Gastrocnemius medialis (tissue), 4 donors: ENCODE results near the gene ANKRD39. TPM values are rescaled to one million over a fixed set of nuclear protein-coding genes. Genes with fewer than 3 reads are reported as not detected.
A peak's percentile ranks its signal among the peaks of the same experiment; 100 is the strongest.

Experiments
- ATAC-seq, 2 donors: fragments of 150-250 bp; one replicate each; pipeline ENCODE4 v1.9.1; 2016
- DNase-seq, 2 donors: peaks; one replicate each; pipeline ENCODE4 v3.0.0-alpha.2; 2019
- H3K27ac ChIP-seq, 4 donors: fragments of 200-600 bp; sonication (generic); 1 replicate in 1 of 4; 2 replicates in 3 of 4; pipeline ENCODE4 v1.5.1; 2016 to 2018; ENCODE audit warnings: mild to moderate bottlenecking in 2 of 4, moderate library complexity in 1 of 4
- H3K27me3 ChIP-seq, 3 donors: fragments of 200-600 bp; sonication (generic) in 2 of 3; 1 replicate in 1 of 3; 2 replicates in 2 of 3; pipeline versions ENCODE4 v1.5.1 to v1.6.0; 2016 to 2019; ENCODE audit warnings: mild to moderate bottlenecking in 1 of 3, moderate library complexity in 1 of 3
- H3K36me3 ChIP-seq, 2 donors: fragments of 200-600 bp; sonication (generic) in 1 of 2; one replicate each; pipeline ENCODE4 v1.5.1; 2017 to 2018
- H3K4me1 ChIP-seq, 2 donors: fragments of 200-600 bp; sonication (generic) in 1 of 2; one replicate each; pipeline ENCODE4 v1.5.1; 2016 to 2017; ENCODE audit warnings: mild to moderate bottlenecking in 2 of 2
- H3K4me3 ChIP-seq, 4 donors: fragments of 200-600 bp; sonication (generic) in 3 of 4; 1 replicate in 1 of 4; 2 replicates in 3 of 4; pipeline ENCODE4 v1.5.1; 2016 to 2019; ENCODE audit warnings: mild to moderate bottlenecking in 2 of 4
- H3K9me3 ChIP-seq, 3 donors: fragments of 200-600 bp; sonication (generic) in 2 of 3; 1 replicate in 1 of 3; 2 replicates in 2 of 3; pipeline ENCODE4 v1.5.1; 2016 to 2019
- POLR2A ChIP-seq, 2 donors: fragments of 450-650 bp; IDR thresholded peaks; one replicate each; pipeline ENCODE4 v1.6.1; 2017; ENCODE audit warnings: antibody characterized with exemption in 2 of 2, mild to moderate bottlenecking in 2 of 2, moderate library complexity in 2 of 2
- in situ Hi-C, 4 donors: fragments of 200-750 bp; cut with MboI; loops; one replicate each; pipeline versions ENCODE4 v1.15.0 to v1.8.0; 2017; ENCODE audit warnings: low sequenced_read_pairs in 4 of 4
- intact Hi-C: fragments of 100-400 bp; cut with DNase I; formaldehyde crosslinking; loops from one replicate; pipeline ENCODE4 v1.15.1; 2023; ENCODE audit warnings: low total_unique reads
- total RNA-seq, 4 donors: library from RNA; depleted of rRNA; stranded (reverse); fragments of >200 nt; gene quantifications; one replicate each; pipeline versions ENCODE4 v1.1.0 to v1.2.3, GENCODE V29; 2016
- TF ChIP-seq, protein P1 (sequence below), 5 experiments: fragments of 450-650 bp in 3 of 5; fragments of 200-600 bp in 2 of 5; sonication (generic) in 2 of 5; IDR thresholded peaks in 4 of 5; conservative IDR thresholded peaks in 1 of 5; 1 replicate in 4 of 5; 2 replicates in 1 of 5; pipeline ENCODE4 v1.5.1; 2016 to 2019; ENCODE audit warnings: antibody characterized with exemption in 5 of 5, mild to moderate bottlenecking in 3 of 5, moderate library complexity in 3 of 5

ANKRD39 gene
- total RNA-seq, 4 donors from 2014 or later = 25.8 to 50.6 (median 43.8) TPM

DNA sequence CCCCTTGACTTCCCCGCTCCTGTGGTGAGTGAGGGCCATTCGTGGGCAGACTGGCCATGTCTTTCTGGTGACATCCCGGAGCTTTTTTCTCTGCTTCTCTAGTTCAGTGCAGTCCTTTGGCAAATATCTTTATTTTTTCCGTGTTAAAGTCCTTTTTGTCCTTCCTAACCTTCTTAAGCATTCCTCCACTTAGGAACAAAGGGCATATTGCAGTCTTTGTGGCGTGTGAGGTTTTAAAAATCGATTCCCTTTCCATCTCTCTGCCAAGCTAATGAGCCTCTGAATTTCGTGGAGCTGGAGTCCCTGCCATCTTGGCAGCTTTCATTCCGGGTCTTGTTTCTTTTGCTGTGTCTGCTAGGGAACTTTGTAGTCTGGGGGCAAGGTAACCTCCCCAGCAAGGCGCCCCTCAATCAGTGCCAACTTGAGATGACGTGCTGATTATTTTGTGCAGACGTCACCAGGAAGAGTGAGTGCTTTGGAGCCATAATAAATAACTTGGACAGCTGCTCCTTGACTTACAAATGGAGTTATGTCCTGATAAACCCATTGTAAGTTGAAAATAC, 36.6 kb downstream of the ANKRD39 start:
- H3K4me3 ChIP-seq = no peak overlapping the region
- no peaks in the 10 kb centered on the region for H3K27me3 ChIP-seq
- peaks cover 44 to 74% of the 10 kb centered on the region in 2 donors for H3K4me1 ChIP-seq
- peaks cover 0 to 14% of the 10 kb centered on the region in 2 donors for H3K36me3 ChIP-seq
- H3K9me3 ChIP-seq = no peaks in the 10 kb centered on the region
- ATAC-seq = no peak
- TF ChIP-seq, protein P1, sequence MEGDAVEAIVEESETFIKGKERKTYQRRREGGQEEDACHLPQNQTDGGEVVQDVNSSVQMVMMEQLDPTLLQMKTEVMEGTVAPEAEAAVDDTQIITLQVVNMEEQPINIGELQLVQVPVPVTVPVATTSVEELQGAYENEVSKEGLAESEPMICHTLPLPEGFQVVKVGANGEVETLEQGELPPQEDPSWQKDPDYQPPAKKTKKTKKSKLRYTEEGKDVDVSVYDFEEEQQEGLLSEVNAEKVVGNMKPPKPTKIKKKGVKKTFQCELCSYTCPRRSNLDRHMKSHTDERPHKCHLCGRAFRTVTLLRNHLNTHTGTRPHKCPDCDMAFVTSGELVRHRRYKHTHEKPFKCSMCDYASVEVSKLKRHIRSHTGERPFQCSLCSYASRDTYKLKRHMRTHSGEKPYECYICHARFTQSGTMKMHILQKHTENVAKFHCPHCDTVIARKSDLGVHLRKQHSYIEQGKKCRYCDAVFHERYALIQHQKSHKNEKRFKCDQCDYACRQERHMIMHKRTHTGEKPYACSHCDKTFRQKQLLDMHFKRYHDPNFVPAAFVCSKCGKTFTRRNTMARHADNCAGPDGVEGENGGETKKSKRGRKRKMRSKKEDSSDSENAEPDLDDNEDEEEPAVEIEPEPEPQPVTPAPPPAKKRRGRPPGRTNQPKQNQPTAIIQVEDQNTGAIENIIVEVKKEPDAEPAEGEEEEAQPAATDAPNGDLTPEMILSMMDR (IDR thresholded peaks at IDR 0.05 in 4 of 5, conservative IDR thresholded peaks at IDR 0.05 in 1 of 5) = no peak
- no peak for TF ChIP-seq POLR2A (IDR thresholded peaks at IDR 0.05)
- no peak for DNase-seq
- peak overlapping the region in 2 of 4 donors; percentile 16 to 17 for H3K27ac ChIP-seq
- in situ Hi-C loops = no loop called here
- intact Hi-C loops = no loop called here

DNA sequence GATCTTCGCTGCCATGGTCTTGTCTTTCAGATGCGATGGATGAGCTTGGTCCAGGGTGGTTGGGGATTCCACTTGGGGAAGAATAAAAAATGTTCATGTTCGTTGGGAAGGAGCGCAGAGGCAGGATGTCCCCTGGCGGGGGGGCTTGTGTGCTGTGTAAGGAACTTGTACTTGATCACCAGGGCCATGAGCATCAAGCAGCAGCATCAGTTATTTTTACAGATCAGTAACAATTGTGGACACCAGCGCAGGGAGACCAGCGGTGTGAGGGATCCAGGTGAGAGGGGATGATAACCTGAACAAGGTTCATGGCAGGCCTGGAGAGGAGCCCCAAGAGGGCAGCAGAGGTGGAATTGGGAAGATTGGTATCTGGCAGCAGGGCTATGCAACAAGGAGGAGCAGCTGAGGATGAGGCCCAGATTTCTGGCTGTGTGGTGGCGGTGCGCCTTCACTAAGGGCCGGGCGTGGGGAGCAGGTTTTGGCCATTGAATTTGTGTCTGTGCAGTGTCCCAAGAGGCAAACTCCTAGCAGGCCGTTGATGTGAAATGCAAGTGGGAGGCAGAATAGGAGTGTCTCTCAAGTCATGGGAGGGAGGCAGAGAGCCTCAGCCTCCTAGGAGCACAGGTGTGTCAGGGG, 37.8 kb downstream of the ANKRD39 start:
- peaks cover 46 to 76% of the 10 kb centered on the region in 2 donors for H3K4me1 ChIP-seq

DNA sequence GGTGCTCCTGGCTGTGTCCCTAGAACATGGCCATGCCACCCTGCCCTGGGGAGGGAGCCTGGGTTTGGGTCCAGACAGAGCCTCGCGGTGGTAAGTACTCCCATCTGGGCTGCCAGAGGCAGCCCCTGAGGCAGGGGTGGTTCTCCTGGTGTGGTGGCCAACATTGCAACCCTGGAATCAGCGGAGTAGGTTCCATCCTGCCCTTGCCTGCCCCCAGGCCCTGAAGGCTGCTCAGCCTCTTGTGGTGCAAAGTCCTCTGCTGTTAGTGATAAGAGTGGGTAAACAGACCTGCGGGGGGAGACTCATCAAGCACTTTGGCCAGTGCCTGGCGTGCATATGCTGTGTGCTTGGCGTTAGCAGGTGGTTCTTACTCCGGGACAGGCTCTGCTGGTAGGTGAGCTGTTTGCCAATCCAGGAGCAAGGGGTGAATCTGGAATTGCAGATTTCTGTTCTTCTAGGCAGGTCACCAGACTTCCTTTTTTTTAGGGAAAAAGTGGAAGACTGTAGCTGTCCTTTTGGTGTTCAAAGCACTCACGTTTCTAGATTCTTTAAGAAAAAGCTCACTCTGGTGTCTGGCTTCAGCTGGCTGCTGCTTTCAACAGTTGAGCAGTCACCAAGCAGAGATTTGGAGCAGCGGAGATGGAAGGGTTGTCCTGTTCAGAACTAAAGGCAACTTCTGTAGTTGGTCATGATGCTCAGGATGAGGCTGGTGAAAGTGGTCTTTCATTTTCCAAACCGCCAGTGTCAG, 38.5 kb downstream of the ANKRD39 start:
- Histone ChIP-seq H3K27me3 (no peaks in the 10 kb centered on the region), H3K9me3 (no peaks in the 10 kb centered on the region), H3K27ac (peak overlapping the region in 1 of 4 donors; percentile 28), H3K4me1 (peaks cover 48 to 71% of the 10 kb centered on the region in 2 donors), H3K4me3 (peak overlapping the region in 1 of 4 donors; percentile 8), H3K36me3 (no peaks in the 10 kb centered on the region)
- intact Hi-C loops = loop anchor here (5.0 kb wide), 1 partner anchor 222 kb away; no protein-coding TSS in a partner anchor
- in situ Hi-C loops = no loop called here
- no peak for TF ChIP-seq POLR2A (IDR thresholded peaks at IDR 0.05)
- TF ChIP-seq, protein P1 (IDR thresholded peaks at IDR 0.05 in 4 of 5, conservative IDR thresholded peaks at IDR 0.05 in 1 of 5) = no peak
- DNase-seq (no peak), ATAC-seq (no peak)

More for the DNA sequence above, 37.8 kb downstream of the ANKRD39 start:
- no peak for DNase-seq
- no peaks in the 10 kb centered on the region for H3K27me3 ChIP-seq
- H3K9me3 ChIP-seq = no peaks in the 10 kb centered on the region
- intact Hi-C loops = loop anchor here (5.0 kb wide), 1 partner anchor 223 kb away; no protein-coding TSS in a partner anchor
- no peak for TF ChIP-seq POLR2A (IDR thresholded peaks at IDR 0.05)
- TF ChIP-seq, protein P1 (IDR thresholded peaks at IDR 0.05 in 4 of 5, conservative IDR thresholded peaks at IDR 0.05 in 1 of 5) = no peak
- in situ Hi-C loops = no loop called here
- ATAC-seq = no peak
- H3K27ac ChIP-seq = no peak overlapping the region
- H3K4me3 ChIP-seq = no peak overlapping the region
- H3K36me3 ChIP-seq = peaks cover 0 to 2% of the 10 kb centered on the region in 2 donors

DNA sequence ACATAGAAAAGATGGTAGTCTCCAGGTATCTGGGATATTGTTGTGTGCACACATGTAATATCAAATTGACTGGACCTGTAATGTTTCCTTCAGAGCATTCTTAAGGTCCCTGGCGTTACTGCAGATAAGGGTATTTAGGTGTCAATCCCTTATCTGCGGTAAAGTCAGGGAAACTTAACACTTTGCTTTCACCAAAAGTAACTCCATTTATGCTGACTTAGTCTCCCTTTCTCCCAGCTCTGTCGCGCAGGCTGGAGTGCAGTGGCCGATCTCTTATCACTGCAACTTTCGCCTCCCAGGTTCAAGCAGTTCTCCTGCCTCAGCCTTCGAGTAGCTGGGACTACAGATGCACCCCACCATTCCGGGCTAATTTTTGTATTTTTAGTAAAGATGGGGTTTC, 39.9 kb downstream of the ANKRD39 start:
- Histone ChIP-seq H3K36me3 (no peaks in the 10 kb centered on the region), H3K27me3 (no peaks in the 10 kb centered on the region), H3K27ac (peak overlapping the region in 2 of 4 donors; percentile 64 to 93), H3K4me3 (peak overlapping the region; percentile 56 to 75 (median 66)), H3K4me1 (peaks cover 48 to 57% of the 10 kb centered on the region in 2 donors), H3K9me3 (no peaks in the 10 kb centered on the region)
- TF ChIP-seq, protein P1 (IDR thresholded peaks at IDR 0.05 in 4 of 5, conservative IDR thresholded peaks at IDR 0.05 in 1 of 5) = no peak
- TF ChIP-seq POLR2A (IDR thresholded peaks at IDR 0.05) = no peak
- in situ Hi-C loops (no loop called here), intact Hi-C loops (loop anchor here (5.0 kb wide), 1 partner anchor 221 kb away; no protein-coding TSS in a partner anchor)
- DNase-seq (no peak), ATAC-seq (no peak)
